PFSK-1 (cell line): Measurements from ENCODE around the gene CPA3.

Experiments
- POLR2AphosphoS5 ChIP-seq: IDR thresholded peaks from 2 replicates; pipeline ENCODE4 v1.6.1; 2012; ENCODE audit warnings: low read depth, mild to moderate bottlenecking, control low read depth, low read length, moderate library complexity
- REST ChIP-seq, 2 experiments: IDR thresholded peaks; 2 replicates each; pipeline versions ENCODE4 v1.6.1 to v1.8.0; 2011 to 2012; ENCODE audit warnings: low read depth in 2 of 2, low read length in 2 of 2, control low read depth in 1 of 2, inconsistent platforms in 1 of 2, mild to moderate bottlenecking in 1 of 2, moderate library complexity in 1 of 2; ENCODE audit not compliant: insufficient read depth in 1 of 2

- no peak for TF ChIP-seq POLR2AphosphoS5
- TF ChIP-seq REST (IDR thresholded peaks at IDR 0.05; ENCODE audit: insufficient read depth in 1 of 2, low read depth in 2 of 2, low read length in 2 of 2), result no peak
Measured at GRCh38 chr3:148930752-148931151, 65.7 kb downstream of the CPA3 start.
